Right lobe of liver (tissue), 6 donors: ENCODE data around the gene KCNH1. TPM values are rescaled to one million over a fixed set of nuclear protein-coding genes. Genes with fewer than 3 reads are reported as not detected.
A peak's percentile ranks its signal among the peaks of the same experiment; 100 is the strongest.

Source experiments
- ATAC-seq, 4 donors: fragments of 200-7000 bp; cut with Tn5 transposase; one replicate each; pipeline ENCODE4 v1.9.1; 2020; ENCODE audit warnings: mild to moderate bottlenecking in 4 of 4, moderate library complexity in 4 of 4
- DNase-seq, 3 donors: peaks; one replicate each; pipeline ENCODE4 v3.0.0-alpha.2; 2020
- H3K27ac ChIP-seq, 3 donors: fragments of 200-600 bp; one replicate each; pipeline ENCODE4 v1.8.0; 2022
- H3K27me3 ChIP-seq, 2 donors: fragments of 200-600 bp; one replicate each; pipeline ENCODE4 v1.8.0; 2022
- H3K36me3 ChIP-seq, 4 donors: fragments of 200-600 bp; sonication (generic) in 1 of 4; one replicate each; pipeline versions ENCODE4 v1.5.1 to v1.8.0; 2017 to 2022; ENCODE audit warnings: control low read depth in 1 of 4
- H3K4me1 ChIP-seq, 4 donors: fragments of 200-600 bp; sonication (generic) in 1 of 4; one replicate each; pipeline versions ENCODE4 v1.5.1 to v1.8.0; 2017 to 2022; ENCODE audit warnings: control low read depth in 1 of 4
- H3K4me3 ChIP-seq, 3 donors: fragments of 200-600 bp; one replicate each; pipeline ENCODE4 v1.8.0; 2022
- H3K9me3 ChIP-seq, 4 donors: fragments of 200-600 bp; sonication (generic) in 1 of 4; one replicate each; pipeline versions ENCODE4 v1.5.1 to v1.8.0; 2017 to 2022; ENCODE audit warnings: control low read depth in 1 of 4
- POLR2A ChIP-seq: fragments of 450-650 bp; IDR thresholded peaks from one replicate; pipeline ENCODE4 v1.6.1; 2017; ENCODE audit warnings: antibody characterized with exemption, mild to moderate bottlenecking
- WGBS: methylation state at CpG from one replicate; pipeline ENCODE4 v1.1.6; 2018; ENCODE audit warnings: low coverage, low lambda C conversion rate; ENCODE audit not compliant: insufficient coverage; ENCODE audit errors: missing lambda C conversion rate; 5-methylcytosine and 5-hydroxymethylcytosine counted together
- intact Hi-C, 2 donors: fragments of 100-400 bp; cut with DNase I; formaldehyde crosslinking; loops; one replicate each; pipeline versions ENCODE4 v1.11.2 to v1.14.1; 2022
- total RNA-seq, 6 experiments: library from RNA; depleted of rRNA in 2 of 6; stranded (reverse); fragments of >200 nt in 2 of 6; fragmentation: NEBNext Ultra II Directional in 3 of 6; extraction: Animal tissue kit (Norgen Biotek cat#: 25700) in 3 of 6; gene quantifications; one replicate each; pipeline versions ENCODE4 v1.1.0 to v1.2.4, GENCODE V29; 2016 to 2023
- TF ChIP-seq, protein P1 (sequence below), 4 donors: fragments of 200-600 bp in 3 of 4; fragments of 450-650 bp in 1 of 4; IDR thresholded peaks; one replicate each; pipeline versions ENCODE4 v1.5.1 to v1.8.0; 2016 to 2022; ENCODE audit warnings: antibody characterized with exemption in 4 of 4, mild to moderate bottlenecking in 2 of 4
- donor health status: DM: no; HTN: yes; CAD: no.
- donor health status: DM: no; HTN: no; CAD: no.
- donor health status: DM: no; HTN: no; CAD: no.
- donor health status: DM: no; HTN: yes; CAD: no.
- donor health status: DM: no; HTN: yes; CAD: no.

The KCNH1 gene
- total RNA-seq, 6 experiments from 2014 or later: not detected

DNA sequence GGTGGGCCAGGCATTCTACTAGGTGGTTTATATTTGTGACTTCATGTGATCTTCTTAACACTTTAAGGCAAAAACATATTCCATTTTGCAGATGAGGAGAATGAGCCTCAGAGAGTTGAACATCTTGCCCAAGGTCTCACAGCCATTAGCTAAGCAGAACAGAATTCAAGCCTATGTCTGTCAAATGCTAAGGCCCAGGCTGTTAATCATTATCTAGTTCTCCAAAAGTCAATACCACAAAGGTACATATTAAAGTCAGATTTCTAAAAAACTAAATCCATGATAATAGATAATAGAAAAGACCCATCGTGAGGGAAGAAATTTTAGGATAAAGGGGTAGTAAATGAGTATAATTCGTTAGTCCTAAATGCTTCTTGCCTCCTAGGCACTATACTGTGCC lies 234.3 kb downstream of the KCNH1 start:
- H3K36me3 ChIP-seq: no peaks in the 10 kb centered on the region
- H3K27me3 ChIP-seq: no peaks in the 10 kb centered on the region
- DNase-seq (no peak), ATAC-seq (peak; percentile 86 to 97 (median 96))
- H3K4me3 ChIP-seq: peak overlapping the region in 1 of 3 donors; percentile 13
- peaks cover 0 to 15% (median 4%) of the 10 kb centered on the region in 4 donors for H3K4me1 ChIP-seq
- TF ChIP-seq, protein P1, sequence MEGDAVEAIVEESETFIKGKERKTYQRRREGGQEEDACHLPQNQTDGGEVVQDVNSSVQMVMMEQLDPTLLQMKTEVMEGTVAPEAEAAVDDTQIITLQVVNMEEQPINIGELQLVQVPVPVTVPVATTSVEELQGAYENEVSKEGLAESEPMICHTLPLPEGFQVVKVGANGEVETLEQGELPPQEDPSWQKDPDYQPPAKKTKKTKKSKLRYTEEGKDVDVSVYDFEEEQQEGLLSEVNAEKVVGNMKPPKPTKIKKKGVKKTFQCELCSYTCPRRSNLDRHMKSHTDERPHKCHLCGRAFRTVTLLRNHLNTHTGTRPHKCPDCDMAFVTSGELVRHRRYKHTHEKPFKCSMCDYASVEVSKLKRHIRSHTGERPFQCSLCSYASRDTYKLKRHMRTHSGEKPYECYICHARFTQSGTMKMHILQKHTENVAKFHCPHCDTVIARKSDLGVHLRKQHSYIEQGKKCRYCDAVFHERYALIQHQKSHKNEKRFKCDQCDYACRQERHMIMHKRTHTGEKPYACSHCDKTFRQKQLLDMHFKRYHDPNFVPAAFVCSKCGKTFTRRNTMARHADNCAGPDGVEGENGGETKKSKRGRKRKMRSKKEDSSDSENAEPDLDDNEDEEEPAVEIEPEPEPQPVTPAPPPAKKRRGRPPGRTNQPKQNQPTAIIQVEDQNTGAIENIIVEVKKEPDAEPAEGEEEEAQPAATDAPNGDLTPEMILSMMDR (IDR thresholded peaks at IDR 0.05): no peak
- TF ChIP-seq POLR2A: no peak
- H3K9me3 ChIP-seq: no peaks in the 10 kb centered on the region
- peak overlapping the region in 2 of 3 donors; percentile 65 to 72 for H3K27ac ChIP-seq
- intact Hi-C loops: no loop called here
- 8% methylated on average over 2 of the region's 2 CpGs for WGBS

DNA sequence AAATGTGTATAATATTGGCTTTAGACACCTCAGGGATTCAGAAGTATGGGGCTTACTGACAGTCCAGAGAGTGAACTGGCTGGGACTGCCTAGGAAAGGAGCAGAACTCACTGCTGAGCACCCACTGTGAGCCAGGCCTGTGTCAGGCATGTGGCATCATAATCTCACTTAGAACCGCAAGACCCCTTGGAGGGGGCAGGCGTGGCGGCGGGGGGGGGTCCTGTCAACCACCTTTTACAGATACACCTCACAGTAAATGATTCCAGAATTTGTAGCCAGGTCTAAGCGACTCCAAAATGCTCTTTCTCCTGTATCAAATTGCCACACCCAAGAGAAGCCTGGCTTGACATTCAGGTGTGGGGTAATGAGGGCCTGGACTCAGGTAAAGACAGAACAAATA lies 235.5 kb downstream of the KCNH1 start:
- no peak for ATAC-seq
- intact Hi-C loops: no loop called here
- peaks cover 0 to 15% (median 4%) of the 10 kb centered on the region in 4 donors for H3K4me1 ChIP-seq
- no peaks in the 10 kb centered on the region for H3K27me3 ChIP-seq
- DNase-seq: no peak
- TF ChIP-seq, protein P1 (IDR thresholded peaks at IDR 0.05): no peak
- no peak for TF ChIP-seq POLR2A
- H3K4me3 ChIP-seq: no peak overlapping the region
- H3K36me3 ChIP-seq: no peaks in the 10 kb centered on the region
- H3K9me3 ChIP-seq: no peaks in the 10 kb centered on the region
- WGBS: no CpG with 5 or more reads among the region's 5 CpGs
- H3K27ac ChIP-seq: no peak overlapping the region

DNA sequence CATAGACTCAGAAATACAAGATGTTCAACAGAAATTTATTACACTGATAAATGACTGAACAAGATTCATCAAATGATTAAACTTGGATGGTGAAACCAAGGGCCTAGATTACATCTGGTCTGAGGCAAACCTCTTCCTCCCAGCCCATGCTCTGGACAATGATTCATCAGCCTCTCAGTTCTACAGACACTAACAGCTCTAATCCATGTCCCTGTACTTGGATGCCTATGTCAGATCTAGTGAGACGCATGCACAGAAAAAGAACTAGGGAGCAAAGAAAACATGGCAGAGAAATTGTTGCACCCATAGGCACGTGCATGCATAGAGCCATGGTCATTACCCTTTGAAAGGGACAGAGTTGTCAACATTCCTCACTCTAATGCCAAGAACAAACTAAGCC lies 250.1 kb downstream of the KCNH1 start:
- Histone ChIP-seq H3K4me3 (no peak overlapping the region), H3K4me1 (no peaks in the 10 kb centered on the region), H3K36me3 (no peaks in the 10 kb centered on the region), H3K27me3 (no peaks in the 10 kb centered on the region), H3K9me3 (no peaks in the 10 kb centered on the region), H3K27ac (no peak overlapping the region)
- WGBS: 63% methylated on average over 2 of the region's 2 CpGs
- TF ChIP-seq, protein P1 (IDR thresholded peaks at IDR 0.05): no peak
- TF ChIP-seq POLR2A: no peak
- DNase-seq (no peak), ATAC-seq (no peak)
- intact Hi-C loops: no loop called here

DNA sequence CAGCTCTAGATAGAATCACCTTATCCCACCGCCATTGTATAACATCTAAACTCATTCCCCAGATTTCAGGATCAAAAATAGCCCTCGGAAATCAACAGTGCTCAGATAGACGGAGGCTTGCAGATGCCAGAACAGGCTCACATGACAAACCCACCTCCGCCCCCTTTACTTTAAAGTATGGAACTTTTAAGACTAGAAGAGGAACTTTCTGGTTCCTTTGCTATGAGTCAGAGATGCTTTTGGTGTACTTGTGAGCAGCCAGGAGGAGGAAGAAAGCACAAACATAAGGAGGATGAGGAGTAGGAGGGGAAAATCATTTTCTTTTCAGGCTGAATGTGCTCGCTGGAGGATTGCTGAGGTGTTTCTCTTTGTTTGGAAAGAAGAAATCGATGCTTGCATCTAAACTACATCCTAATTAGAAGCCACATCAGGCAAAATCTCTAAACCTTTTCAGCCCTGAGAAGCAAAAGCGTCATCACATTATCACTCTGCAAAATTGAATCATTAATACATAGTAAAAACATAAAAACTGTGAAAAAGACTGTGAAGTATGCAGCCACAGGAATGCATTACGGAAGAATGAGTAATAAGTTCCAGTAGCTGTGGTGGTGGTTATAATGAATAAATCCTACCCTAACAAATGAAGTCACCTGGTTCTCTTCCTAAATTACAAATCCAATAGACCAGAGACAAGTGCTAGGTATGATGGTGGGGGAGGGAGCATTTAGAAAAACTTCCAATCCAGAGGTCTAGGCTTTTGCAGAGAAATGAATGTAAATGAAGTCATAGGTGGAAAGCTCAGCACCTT lies 251.3 kb downstream of the KCNH1 start:
- intact Hi-C loops: no loop called here
- no peak overlapping the region for H3K4me3 ChIP-seq
- 64% methylated on average over 8 of the region's 8 CpGs for WGBS
- no peak for ATAC-seq
- H3K4me1 ChIP-seq: no peaks in the 10 kb centered on the region
- no peaks in the 10 kb centered on the region for H3K36me3 ChIP-seq
- no peaks in the 10 kb centered on the region for H3K9me3 ChIP-seq
- DNase-seq: no peak
- no peak overlapping the region for H3K27ac ChIP-seq
- H3K27me3 ChIP-seq: no peaks in the 10 kb centered on the region
- TF ChIP-seq, protein P1 (IDR thresholded peaks at IDR 0.05): no peak
- TF ChIP-seq POLR2A: no peak
